HEK293T (cell line): ENCODE data around the gene FOXO3.
"Not testable (repeated sequence)": the region's sequence is repeated elsewhere in the genome, so short reads cannot be mapped to it uniquely, and the experiment has no call there.

Experiments
- CTCF ChIA-PET: fragments of 350-600 bp; formaldehyde crosslinking; extraction: SDS; loops from one replicate; lab custom pipeline; 2021; ENCODE audit warnings: antibody characterized with exemption, inconsistent platforms; lab: Yijun Ruan, JAX
- POLR2A ChIA-PET: fragments of 350-600 bp; formaldehyde crosslinking; extraction: SDS; loops from one replicate; lab custom pipeline; 2020; ENCODE audit warnings: antibody characterized with exemption, inconsistent platforms; lab: Yijun Ruan, JAX
- DNase-seq: peaks from one replicate; pipeline ENCODE4 v3.0.0; 2012; ENCODE audit warnings: mixed read lengths; ENCODE audit errors: extremely low spot score
- ARNT ChIP-seq: fragments of 450-650 bp; IDR thresholded peaks from 2 replicates; pipeline ENCODE4 v1.6.1; 2017; ENCODE audit warnings: mild to moderate bottlenecking
- BHLHE40 ChIP-seq: fragments of 450-650 bp; IDR thresholded peaks from 2 replicates; pipeline ENCODE4 v1.6.1; 2016; ENCODE audit warnings: mild to moderate bottlenecking, moderate library complexity, borderline replicate concordance
- CTBP1 ChIP-seq: fragments of 450-650 bp; IDR thresholded peaks from 2 replicates; pipeline ENCODE4 v1.6.1; 2016; ENCODE audit warnings: borderline replicate concordance
- ELF4 ChIP-seq: fragments of 450-650 bp; IDR thresholded peaks from 2 replicates; pipeline ENCODE4 v1.6.1; 2017; ENCODE audit warnings: antibody characterized with exemption
- FOXA1 ChIP-seq: fragments of 450-650 bp; IDR thresholded peaks from 2 replicates; pipeline ENCODE4 v1.6.1; 2016; ENCODE audit warnings: mild to moderate bottlenecking
- FOXK2 ChIP-seq: fragments of 450-650 bp; IDR thresholded peaks from 2 replicates; pipeline ENCODE4 v1.6.1; 2016; ENCODE audit warnings: mild to moderate bottlenecking
- FOXM1 ChIP-seq: fragments of 450-650 bp; IDR thresholded peaks from 2 replicates; pipeline ENCODE4 v1.6.1; 2017; ENCODE audit warnings: mild to moderate bottlenecking, borderline replicate concordance
- HDGF ChIP-seq: fragments of 450-650 bp; IDR thresholded peaks from 2 replicates; pipeline ENCODE4 v1.6.1; 2017; ENCODE audit warnings: antibody characterized with exemption, borderline replicate concordance
- L3MBTL2 ChIP-seq: fragments of 450-650 bp; conservative IDR thresholded peaks from 2 replicates; pipeline ENCODE4 v1.6.1; 2016; ENCODE audit warnings: mild to moderate bottlenecking
- LEF1 ChIP-seq: fragments of 450-650 bp; IDR thresholded peaks from 2 replicates; pipeline ENCODE4 v1.6.1; 2017; ENCODE audit warnings: mild to moderate bottlenecking, borderline replicate concordance
- NFRKB ChIP-seq: fragments of 450-650 bp; IDR thresholded peaks from 2 replicates; pipeline ENCODE4 v1.6.1; 2016; ENCODE audit warnings: mild to moderate bottlenecking, moderate library complexity
- SP1 ChIP-seq: fragments of 450-650 bp; IDR thresholded peaks from 2 replicates; pipeline ENCODE4 v1.6.1; 2017
- SUZ12 ChIP-seq: fragments of 450-650 bp; IDR thresholded peaks from 2 replicates; pipeline ENCODE4 v1.6.1; 2016; ENCODE audit warnings: mild to moderate bottlenecking
- TARDBP ChIP-seq: fragments of 450-650 bp; IDR thresholded peaks from 2 replicates; pipeline ENCODE4 v1.6.1; 2016
- ZNF384 ChIP-seq: fragments of 450-650 bp; IDR thresholded peaks from 2 replicates; pipeline ENCODE4 v1.6.1; 2016
- TF ChIP-seq, protein P1 (sequence below): fragments of 450-650 bp; IDR thresholded peaks from 2 replicates; pipeline ENCODE4 v1.6.1; 2016

Gene FOXO3

DNA sequence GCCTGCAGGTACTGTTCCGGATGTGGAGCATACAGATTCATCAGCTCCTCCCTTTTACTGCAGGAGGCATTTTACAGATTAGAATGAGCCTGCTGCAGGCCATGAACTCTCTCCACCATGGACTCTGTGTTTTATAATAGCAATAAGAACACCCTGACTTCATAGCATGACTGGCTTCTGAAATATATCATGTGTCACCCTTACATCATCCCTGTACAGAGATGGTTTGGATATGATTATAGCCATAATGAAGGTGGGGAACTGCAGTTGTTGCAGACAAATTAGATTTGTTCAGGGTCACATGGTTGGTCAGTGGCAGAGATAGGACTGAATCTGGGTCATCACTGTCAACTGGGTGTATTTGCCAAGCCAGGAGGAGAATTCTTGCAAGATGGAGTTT lies 100.7 kb downstream of the FOXO3 start:
- no peak for DNase-seq
- ChIA-PET CTCF (no interaction called here), POLR2A (no interaction called here)
- TF ChIP-seq, protein P1, sequence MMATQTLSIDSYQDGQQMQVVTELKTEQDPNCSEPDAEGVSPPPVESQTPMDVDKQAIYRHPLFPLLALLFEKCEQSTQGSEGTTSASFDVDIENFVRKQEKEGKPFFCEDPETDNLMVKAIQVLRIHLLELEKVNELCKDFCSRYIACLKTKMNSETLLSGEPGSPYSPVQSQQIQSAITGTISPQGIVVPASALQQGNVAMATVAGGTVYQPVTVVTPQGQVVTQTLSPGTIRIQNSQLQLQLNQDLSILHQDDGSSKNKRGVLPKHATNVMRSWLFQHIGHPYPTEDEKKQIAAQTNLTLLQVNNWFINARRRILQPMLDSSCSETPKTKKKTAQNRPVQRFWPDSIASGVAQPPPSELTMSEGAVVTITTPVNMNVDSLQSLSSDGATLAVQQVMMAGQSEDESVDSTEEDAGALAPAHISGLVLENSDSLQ: 0 out of 2 replicates have a peak, but pooled peaks have one; percentile 42
- TF ChIP-seq HDGF (no peak), ARNT (no peak), FOXA1 (no peak)

GRCh38 chr6:108661982-108662381 lies 101.3 kb downstream of the FOXO3 start:
- POLR2A ChIA-PET: no interaction called here
- TF ChIP-seq SP1 (no peak), LEF1 (no peak), FOXA1 (no peak), HDGF (no peak), SUZ12 (no peak), ARNT (no peak), ZNF384 (no peak), BHLHE40 (no peak), NFRKB (no peak), FOXK2 (no peak), ELF4 (no peak), CTBP1 (no peak), TARDBP (no peak), L3MBTL2 (no peak), FOXM1 (no peak)
- TF ChIP-seq, protein P1: no peak

DNA sequence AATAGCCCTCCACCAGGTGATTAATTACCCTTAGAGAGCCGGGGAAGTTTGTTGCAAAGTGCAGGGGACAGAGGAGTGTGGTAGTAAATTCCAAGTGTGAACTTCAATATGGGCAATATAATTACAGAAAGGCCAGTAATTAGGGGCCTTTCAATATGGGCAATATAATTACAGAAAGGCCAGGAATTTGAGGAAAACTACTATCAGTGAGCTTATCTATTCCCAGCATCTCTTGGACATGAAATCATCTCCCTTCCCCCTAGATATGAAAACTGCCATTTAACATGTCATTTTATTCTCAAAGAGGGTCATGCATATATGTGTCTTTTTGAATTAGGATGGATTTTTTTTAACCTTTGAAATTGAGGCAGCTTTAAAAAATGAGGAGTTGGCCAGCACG lies 102.0 kb downstream of the FOXO3 start:
- DNase-seq: no peak

More at GRCh38 chr6:108661982-108662381, 101.3 kb downstream of the FOXO3 start:
- CTCF ChIA-PET: no interaction called here
- DNase-seq: no peak

GRCh38 chr6:108663494-108664064 lies 102.9 kb downstream of the FOXO3 start:
- POLR2A ChIA-PET, DNase-seq, CTCF ChIA-PET: not testable (repeated sequence)

More for the DNA sequence above, 102.0 kb downstream of the FOXO3 start:
- ChIA-PET CTCF (no interaction called here), POLR2A (no interaction called here)
- TF ChIP-seq CTBP1: no peak
- no peak for TF ChIP-seq BHLHE40
- no peak for TF ChIP-seq LEF1
- TF ChIP-seq ARNT: no peak

GRCh38 chr6:108665495-108666196 lies 104.9 kb downstream of the FOXO3 start:
- DNase-seq: no peak
- CTCF ChIA-PET: no interaction called here
- POLR2A ChIA-PET: no interaction called here
- TF ChIP-seq TARDBP: no peak
- no peak for TF ChIP-seq ZNF384
- no peak for TF ChIP-seq HDGF
- no peak for TF ChIP-seq NFRKB
- TF ChIP-seq BHLHE40: no peak
- TF ChIP-seq CTBP1: no peak
- no peak for TF ChIP-seq L3MBTL2
- no peak for TF ChIP-seq FOXM1
- TF ChIP-seq SUZ12: no peak
- TF ChIP-seq, protein P1: no peak
- no peak for TF ChIP-seq FOXA1
- no peak for TF ChIP-seq LEF1
- TF ChIP-seq SP1: no peak
- no peak for TF ChIP-seq FOXK2
- TF ChIP-seq ARNT: no peak
- TF ChIP-seq ELF4: no peak

DNA sequence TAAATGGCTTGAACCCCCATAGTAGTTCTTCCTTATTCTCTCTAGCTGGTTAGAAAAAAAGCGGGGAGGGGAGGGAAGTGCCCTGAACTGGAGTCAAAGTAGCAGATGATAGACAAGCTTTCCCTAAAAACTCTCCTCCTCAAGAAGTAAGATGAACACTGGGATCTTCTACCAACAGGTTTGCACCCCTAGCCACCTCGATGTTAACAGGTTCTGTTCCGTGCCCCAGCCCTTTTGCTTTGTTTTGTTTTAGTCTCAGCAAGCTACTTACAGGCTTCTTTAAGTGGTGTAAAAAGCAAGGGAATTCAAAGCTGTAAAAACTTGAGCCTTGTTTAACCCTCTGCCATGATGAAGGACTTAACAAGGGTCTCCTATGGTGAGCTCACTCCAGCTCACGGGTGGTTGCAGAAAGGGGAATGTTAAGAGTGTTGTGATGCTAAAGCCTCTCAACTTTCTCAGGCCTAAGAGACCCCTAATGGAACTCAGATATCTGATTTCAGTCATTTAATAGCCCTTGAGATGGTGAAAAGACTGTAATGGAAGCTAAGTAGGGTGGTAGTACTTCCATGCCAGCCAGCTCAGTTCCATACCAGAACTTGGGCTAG lies 106.0 kb downstream of the FOXO3 start:
- ChIA-PET CTCF (interaction anchor here (0.9 to 1.3 kb wide), 3 partner anchors 10 to 43 kb away, joined by 3 to 6 read pairs (median 4); no protein-coding TSS in a partner anchor), POLR2A (interaction anchor here (0.7 kb wide), 1 partner anchor 69 kb away, joined by 3 read pairs; no protein-coding TSS in a partner anchor)
- DNase-seq: peak; percentile 42
- TF ChIP-seq FOXK2: no peak
- TF ChIP-seq BHLHE40: no peak
- no peak for TF ChIP-seq L3MBTL2
- TF ChIP-seq, protein P1: 0 out of 2 replicates have a peak, but pooled peaks have one; percentile 18
- no peak for TF ChIP-seq ZNF384
- no peak for TF ChIP-seq FOXM1
- no peak for TF ChIP-seq NFRKB
- TF ChIP-seq FOXA1: no peak
- TF ChIP-seq SP1: no peak
- peak; percentile 67 for TF ChIP-seq CTBP1
- TF ChIP-seq TARDBP: no peak
- no peak for TF ChIP-seq ELF4
- no peak for TF ChIP-seq HDGF
- TF ChIP-seq LEF1: no peak
- TF ChIP-seq SUZ12: no peak
- no peak for TF ChIP-seq ARNT
